NCI-H1436 treated with DMSO at 0.1 percent for 48 hours (cell line): ENCODE data around the gene FBXW7.
"Not testable (repeated sequence)": the region's sequence is repeated elsewhere in the genome, so short reads cannot be mapped to it uniquely, and the experiment has no call there.

Source experiments
- DNase-seq: peaks from one replicate; lab custom pipeline; 2025; lab: John Stamatoyannopoulos, UW

Gene FBXW7, protein sequence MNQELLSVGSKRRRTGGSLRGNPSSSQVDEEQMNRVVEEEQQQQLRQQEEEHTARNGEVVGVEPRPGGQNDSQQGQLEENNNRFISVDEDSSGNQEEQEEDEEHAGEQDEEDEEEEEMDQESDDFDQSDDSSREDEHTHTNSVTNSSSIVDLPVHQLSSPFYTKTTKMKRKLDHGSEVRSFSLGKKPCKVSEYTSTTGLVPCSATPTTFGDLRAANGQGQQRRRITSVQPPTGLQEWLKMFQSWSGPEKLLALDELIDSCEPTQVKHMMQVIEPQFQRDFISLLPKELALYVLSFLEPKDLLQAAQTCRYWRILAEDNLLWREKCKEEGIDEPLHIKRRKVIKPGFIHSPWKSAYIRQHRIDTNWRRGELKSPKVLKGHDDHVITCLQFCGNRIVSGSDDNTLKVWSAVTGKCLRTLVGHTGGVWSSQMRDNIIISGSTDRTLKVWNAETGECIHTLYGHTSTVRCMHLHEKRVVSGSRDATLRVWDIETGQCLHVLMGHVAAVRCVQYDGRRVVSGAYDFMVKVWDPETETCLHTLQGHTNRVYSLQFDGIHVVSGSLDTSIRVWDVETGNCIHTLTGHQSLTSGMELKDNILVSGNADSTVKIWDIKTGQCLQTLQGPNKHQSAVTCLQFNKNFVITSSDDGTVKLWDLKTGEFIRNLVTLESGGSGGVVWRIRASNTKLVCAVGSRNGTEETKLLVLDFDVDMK

DNA sequence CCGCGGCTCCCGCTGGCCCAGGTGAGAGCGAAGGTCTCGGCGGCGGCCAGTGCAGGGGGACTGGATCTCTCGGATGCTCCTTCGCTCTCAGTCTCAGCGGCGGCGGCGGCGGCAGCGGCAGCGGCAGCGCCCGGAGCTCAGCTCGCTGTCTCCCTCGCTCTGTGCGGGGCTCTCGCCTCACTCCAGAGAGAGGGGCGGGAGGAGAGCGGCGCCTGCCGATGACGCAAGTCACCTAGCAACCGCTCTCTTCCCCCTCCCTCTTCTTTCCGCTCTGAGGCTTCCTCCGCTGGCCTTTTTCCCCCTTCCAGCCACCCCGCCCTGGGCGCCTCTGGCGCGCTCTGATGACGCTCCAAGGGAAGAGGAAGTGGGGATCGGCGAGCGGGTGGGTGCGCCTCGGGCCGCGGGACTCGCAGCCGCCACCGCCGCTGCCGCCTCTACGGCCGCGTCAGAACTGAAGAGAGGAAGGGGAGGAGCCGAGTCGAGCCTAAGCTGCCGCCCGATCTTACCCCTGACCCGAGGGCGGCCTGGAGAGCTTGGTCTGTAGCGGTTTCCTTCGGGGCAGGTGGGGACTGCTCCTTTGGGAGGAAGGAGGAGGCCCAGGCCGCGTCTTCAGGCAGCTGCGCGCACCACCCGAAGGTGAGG, at the start of gene FBXW7:
FBXW7 (minus strand) TSS at position 190 of the 642 bp plus-strand sequence. CDS start 124,289 bp downstream, outside the sequence.
- peak; percentile 86 for DNase-seq

DNA sequence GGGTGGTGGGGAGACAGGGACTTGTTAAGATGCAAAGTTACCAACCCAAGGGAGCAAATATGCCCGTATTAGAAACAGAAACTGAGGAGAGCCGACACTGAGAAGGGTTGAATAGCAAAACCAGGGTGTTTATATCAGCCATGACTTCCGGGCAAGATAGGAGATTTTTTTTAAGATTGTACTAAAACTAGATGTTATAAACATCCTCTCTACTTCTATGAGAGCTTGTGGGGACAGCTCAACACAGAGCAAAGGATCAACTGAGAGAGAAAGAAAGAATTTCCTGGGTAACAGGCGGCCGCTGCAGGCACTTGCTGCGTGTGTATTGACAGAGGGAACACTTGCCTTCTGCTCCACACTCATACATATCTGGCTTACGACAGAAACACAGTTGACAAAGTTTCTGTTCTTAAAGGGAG, 49.1 kb upstream of the FBXW7 start:
- DNase-seq = no peak

DNA sequence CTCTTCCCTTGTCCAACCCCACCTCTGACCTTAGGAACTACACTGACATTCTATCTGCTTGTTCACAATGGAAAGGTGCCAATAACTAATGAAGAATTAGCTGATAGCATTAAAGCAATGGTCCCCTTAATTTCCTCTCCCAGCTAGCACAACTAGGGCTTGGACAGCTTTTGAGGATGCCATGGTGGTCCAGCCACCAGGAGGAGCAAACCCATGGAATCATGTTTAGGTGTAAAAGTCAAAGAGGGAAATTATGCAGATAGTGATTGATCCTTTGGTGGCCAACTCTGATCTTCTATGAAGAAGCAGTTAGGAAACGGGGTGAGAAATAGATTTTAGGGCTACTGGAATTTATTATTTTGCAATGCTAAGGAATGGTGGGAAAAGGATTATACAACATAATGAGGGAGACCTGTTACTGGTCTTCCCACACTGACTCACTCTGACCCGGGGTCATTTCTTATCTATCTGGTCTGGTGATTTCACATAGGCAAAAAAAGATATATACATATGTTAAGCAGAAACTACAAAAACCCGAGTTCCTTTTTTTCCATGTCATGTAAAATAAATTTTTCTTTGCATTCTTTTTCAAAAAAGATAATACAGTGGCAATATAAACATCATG, 45.8 kb upstream of the FBXW7 start:
- DNase-seq = no peak

DNA sequence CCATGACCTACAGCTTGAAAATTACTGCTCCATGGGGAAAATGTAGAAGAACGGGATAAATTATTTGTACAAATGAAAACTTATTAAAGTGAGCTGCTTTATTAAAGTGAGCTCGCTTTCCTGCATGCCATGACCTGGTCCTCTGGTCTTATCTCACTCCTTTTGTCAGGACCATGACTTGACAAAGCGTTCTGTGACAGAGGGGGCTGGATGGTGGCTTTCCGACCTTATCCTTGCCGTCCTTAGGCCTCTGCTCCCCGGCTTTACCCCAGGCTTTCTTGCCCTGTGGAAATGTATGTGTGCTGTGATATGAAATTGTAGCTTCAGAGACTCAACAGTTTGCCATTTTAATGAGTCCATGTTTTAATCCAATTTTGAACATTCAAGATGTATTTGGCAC, 44.0 kb upstream of the FBXW7 start:
- no peak for DNase-seq

DNA sequence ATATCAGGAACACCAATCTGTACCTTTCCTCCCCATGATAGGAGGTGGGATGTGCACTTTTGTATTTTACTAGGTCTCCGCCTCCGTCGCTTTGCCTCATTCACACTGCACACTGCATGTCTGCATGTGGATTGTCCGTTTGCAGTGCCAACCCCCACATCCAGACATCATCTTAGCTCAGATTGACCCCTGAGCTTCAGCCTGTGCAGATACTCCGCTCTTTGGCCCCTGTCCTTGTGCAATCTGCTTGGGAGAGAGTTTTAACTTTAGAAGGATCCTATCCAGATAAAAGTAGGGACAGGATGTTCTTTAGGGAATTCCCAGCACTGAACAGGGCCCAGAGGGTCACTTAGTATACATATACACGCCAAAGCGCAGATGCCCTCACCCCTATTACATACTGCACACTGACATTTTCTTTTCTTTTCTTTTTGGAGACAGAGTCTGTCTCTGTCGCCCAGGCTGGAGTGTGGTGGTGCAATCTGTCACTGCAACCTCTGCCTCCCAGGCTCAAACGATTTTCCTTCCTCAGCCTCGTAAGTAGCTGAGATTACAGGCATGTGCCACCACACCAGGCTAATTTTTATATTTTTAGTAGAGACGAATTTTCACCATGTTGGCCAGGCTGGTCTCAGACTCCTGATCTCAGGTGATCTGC, 43.3 kb upstream of the FBXW7 start:
- DNase-seq = no peak

DNA sequence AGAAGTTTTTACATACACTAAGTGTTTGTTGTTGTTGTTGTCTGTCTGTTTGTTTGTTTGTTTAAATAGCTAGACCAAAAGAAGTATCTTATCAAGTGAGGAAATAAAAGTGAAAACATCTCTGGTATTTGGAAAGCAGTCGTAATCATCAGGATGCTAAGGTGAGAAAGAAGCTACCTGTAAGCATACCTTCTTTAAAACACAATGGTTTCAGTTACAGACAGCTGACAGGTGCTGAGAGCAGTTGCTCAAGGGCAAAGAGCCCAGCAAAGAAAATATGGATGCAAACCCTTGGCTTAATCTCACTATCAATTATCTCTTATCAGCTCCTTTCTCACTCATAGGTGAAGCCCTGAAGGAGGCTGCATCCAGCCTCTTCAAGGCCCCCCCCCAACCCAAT, 42.8 kb upstream of the FBXW7 start:
- DNase-seq = no peak

DNA sequence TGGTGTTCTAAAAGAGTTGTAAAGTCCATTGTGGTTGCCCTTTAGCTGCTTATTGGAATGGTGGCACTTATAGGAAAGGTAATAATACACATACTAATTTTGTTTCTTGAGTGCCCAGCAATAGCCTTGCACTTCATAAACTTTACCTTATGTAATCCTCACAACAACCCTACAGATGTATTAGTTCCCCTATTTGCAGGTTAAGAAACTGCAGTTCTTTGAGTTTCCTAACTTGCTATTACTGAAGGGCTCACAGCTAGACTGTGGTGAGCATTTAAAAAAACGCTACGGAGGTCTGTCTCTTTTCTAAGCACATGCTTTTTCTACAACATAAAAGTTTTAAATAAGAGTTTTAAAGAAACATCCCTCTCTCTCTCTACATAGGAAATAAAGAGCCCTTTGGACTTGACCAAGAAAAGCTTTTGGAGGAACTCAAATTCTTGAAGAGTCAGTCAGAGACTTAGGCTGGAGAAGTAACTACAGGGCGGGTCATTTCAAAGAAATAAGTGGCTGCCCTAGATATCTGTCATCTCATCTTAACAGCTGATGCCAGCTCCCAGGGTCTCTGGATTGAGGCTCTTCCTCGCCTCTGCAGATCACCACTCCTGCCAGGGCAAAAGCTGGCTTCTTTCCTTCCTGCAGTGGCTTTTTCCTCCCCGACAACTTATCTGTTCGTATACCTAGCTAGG, 42.0 kb upstream of the FBXW7 start:
- no peak for DNase-seq

DNA sequence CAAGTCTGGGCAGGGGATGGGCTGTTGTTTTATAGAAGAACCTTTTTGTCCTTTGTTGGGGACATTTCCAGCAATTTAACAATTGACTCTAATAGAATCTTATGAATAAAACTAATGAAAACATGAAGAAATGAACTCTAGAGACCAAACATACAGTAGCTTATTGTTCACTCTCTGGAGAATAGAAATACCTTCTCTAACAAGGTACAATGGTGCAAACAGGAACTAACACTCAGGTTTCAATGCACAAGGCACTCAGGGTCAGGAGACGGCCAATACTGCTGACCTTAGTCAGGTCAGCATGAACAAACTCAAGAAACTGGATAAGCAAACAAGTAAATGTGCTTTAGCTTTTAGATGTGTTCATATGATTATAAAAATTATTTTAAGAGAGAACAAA, 39.6 kb upstream of the FBXW7 start:
- no peak for DNase-seq

DNA sequence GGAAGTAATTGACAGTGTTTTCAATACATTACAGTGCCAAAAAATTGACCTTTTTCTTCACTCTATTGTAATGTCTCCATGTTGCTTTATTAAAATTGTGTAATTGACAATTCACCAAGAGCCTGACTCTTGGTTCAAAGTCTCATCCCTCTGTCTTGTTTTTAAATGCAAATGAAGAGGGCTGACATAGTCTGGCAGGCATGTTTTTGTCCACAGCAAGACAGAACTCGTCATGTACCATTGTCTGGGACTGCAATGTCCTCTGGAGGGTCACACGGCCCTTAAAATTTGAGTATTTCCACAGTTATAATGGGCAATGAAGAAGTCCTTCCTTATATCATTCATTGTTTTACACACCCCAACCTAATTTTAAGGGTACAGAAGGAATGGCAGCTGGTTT, 38.0 kb upstream of the FBXW7 start:
- no peak for DNase-seq

DNA sequence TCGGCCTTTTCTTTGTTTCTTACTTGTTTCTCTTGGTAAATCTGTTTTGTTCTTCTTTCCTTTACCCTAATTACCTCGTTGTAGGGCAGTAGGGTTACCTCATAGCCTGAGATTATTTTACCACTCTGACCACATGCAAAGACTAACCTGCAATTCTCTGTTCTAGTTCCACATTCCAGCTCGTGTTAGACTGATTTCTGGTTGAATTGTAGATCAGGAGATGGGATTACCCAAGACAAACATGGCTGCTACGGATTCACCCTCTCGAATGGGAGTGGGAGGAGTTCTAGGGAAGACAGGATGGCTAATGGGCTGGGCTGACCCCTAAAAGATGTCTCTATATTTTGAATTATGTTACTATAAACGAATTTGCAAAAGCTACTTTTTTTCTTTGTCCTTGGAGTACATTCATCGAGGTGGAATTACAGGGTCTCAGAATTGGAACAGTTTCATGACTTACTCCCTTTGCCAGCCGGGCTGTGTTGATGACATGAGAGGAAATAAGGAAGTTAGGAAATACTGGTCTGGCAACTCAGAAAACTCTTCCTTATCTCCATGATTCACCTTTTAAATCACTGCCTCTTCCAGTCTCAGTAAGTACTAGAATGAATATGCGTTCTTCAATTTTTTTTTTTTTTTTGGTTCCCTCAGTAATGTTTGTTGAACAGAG, 36.7 kb upstream of the FBXW7 start:
- no peak for DNase-seq

DNA sequence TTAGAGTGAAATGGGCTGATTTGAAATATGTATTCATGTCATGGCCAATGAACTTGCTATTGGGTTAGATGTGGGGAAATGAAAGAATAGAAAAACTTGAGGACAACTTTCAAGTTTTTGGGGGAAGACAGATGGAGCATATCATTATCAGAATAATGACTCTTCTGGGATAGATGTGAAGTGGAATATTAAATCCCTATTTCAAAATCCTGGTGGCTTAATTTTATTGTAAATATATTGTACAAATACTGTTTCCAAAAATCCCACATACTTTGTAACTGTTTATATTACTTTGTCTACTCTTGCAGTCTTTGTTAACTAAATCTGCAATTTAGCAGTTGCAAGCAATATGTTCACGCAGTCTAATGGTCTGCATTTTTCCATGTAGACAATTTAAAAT, 35.9 kb upstream of the FBXW7 start:
- DNase-seq = no peak

DNA sequence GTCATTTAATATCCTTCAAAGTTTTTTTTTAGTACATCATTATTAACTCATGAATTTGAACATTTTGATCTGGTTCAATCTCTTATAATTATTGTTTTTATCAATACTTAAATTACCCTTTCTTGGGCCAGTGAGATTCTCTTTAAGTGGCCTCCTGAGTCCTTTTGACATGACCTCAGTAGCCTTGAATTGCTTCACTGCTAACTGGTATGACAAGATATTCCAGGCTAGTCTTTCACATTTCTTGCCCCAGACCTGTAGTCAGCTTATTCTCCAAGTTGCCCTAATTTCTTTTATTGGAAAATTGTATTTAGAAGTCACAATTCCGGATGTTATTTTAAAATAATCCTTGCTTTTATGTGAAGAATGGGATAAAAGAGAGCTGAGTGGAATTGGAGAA, 35.4 kb upstream of the FBXW7 start:
- no peak for DNase-seq

DNA sequence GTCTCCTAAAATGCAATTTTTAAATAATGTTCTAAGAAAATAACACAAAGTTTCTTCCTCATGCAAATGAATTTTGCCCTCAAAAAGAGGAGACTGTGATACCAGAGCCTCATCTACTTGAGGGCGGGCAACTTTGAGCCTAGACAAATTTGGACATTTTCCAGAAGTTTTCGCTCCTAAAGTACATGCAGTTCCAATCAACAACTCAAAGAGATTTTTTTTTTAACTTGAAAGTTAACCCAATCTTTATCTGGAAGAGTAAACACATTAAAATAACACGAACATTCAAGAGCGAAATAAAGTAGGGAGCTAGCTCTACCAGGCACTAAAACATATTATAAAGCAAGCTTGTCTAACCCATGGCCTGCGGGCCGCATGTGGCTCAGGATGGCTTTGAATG, 29.4 kb upstream of the FBXW7 start:
- DNase-seq = no peak

DNA sequence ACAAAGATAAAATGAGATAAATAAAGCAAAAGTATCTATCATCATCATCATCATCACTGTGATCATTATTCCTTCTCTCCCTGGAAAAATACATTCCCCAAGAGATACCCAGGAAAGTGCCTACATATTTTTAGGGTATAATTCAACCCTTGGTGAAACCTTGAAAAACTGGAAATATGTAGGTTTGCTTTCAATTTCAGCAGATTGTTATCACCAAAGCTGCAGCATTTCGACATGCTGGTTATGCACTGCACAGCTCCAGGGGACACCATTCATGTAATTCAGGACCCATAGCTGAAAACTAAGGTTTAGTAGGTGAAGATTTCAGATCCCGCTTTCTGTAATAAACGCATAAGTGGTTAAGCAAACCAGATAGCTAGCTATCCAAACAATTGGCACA, 28.4 kb upstream of the FBXW7 start:
- DNase-seq = no peak

DNA sequence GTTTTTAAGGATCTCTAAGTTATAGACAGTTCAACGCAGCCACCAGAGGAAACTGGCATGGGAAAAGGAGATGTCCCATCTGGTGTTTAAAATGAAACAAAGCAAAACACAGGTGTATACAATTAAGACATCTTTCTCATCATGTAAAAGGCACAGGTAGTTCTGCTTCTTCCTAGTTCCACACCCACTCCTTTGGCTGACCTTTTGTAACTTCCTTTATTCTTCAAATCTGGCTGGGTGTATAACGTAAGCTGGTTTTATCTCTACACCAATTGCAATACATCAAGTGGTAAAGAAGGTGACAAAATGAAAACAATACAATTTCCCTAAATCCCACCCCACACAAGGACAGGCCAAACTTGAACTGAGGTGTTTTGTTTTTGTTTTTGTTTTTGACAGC, 27.3 kb upstream of the FBXW7 start:
- DNase-seq = no peak

DNA sequence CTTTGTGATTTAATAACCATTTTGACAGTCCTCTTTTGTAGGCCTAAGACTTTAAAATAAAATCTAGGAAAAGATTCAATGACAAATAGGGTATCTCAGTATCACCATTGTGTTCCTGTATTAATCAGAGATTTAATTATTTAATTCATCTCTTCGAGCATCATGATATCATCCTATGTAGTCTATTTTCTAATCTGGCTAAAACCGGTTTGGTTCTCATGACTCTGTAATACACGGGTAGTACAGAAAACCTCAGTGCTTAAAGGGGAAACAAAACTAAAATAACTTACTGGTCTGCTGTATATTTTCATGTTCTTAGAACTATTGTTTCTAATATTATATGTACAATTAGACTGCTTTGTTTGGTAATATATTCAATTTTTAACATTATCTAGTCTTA, 23.7 kb upstream of the FBXW7 start:
- no peak for DNase-seq

DNA sequence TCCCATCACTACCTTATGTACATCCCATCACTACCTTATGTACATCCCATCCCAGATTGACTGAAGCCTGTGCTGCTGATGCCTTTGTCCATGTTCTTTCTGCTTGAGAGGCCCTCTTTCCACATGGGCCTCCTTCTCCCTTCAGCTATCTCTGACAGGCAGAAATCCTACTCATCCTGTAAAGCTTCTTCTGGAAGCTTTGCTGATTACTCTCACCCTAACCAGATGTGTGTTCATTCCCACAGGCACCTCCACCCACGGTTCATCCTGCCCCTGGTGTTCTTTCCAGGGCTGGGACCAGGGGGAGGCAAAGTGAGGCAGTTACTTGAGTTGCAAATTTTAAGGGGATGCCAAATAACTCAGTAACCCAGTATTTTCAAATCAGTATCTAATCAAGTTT, 22.5 kb upstream of the FBXW7 start:
- no peak for DNase-seq

DNA sequence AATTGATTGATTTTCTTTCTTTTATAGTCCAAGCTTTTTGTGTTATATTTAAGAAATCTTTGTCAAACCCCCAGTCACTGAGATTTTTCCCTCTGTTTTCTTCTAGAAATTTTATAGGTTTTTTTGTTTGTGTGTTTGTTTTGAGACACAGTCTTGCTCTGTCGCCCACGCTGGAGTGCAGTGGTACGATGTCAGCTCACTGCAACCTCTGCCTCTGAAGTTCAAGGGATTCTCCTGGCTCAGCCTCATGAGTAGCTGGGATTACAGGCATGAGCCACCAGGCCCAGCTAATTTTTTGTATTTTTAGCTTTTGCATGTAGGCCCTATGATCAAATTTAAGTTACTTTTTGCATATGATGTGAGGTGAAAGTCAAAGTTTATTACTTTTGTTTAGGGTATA, 20.9 kb upstream of the FBXW7 start:
- DNase-seq = no peak

DNA sequence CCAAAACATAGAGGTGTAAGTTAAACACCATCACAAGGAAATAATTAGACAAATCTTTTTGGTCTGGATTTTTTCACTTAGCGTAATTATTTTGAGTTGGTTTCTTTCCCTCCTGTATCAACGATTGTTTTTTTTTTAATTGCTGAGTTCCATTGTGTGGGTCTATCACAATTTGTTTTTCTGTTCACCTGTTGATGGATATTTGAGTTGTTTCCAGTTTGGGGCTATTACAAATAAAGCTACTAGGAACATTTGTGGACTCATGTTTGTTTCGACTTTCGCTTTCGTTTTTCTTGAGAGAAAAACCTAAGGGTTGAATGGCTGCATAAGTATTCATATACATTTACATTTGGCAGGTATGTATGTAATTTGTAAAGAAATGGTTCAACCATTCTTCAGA, 20.4 kb upstream of the FBXW7 start:
- no peak for DNase-seq

DNA sequence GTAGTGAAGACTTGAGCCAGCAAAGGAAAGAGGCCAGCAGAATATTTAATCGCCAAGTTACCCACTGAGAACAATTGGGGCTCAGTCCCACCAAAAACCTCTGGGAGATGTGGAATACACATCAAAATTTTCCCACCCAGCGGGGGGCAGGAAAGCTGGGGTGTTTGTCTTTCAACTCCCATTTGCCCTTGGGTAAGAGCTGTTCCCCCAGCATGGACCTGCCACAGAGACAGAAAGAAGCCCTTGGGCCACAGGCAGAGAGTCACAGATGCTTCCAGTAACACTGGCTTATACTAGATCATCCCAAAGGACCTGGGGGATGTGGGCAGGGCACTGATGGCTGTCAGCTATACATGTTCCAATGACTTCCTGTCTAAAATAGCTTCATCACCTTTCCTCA, 18.9 kb upstream of the FBXW7 start:
- DNase-seq = no peak

DNA sequence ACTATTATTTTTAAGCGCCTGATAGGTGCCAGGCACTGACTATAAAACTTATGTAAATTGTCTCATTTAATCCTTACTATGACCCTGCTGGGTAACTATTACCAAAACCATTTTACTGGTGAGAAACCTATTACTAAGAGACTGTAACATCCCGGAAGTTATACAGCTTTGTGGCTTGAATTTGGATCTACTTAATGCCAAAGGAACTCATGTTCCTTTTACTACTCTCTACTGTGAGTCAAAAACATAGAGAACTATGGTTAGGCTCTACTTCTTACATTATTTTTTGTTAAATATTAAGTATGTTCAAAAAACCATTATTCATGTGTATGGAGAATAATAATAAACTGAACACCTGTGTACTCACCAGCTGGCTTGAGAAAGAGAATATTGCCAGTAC, 14.8 kb upstream of the FBXW7 start:
- not testable (repeated sequence) for DNase-seq
